HEK293T (cell line): ENCODE measurements around the gene IL1RAP.

Source experiments
- ARNT ChIP-seq: fragments of 450-650 bp; IDR thresholded peaks from 2 replicates; pipeline ENCODE4 v1.6.1; 2017; ENCODE audit warnings: mild to moderate bottlenecking
- ELF4 ChIP-seq: fragments of 450-650 bp; IDR thresholded peaks from 2 replicates; pipeline ENCODE4 v1.6.1; 2017; ENCODE audit warnings: antibody characterized with exemption
- FOXA1 ChIP-seq: fragments of 450-650 bp; IDR thresholded peaks from 2 replicates; pipeline ENCODE4 v1.6.1; 2016; ENCODE audit warnings: mild to moderate bottlenecking
- FOXK2 ChIP-seq: fragments of 450-650 bp; IDR thresholded peaks from 2 replicates; pipeline ENCODE4 v1.6.1; 2016; ENCODE audit warnings: mild to moderate bottlenecking
- SP1 ChIP-seq: fragments of 450-650 bp; IDR thresholded peaks from 2 replicates; pipeline ENCODE4 v1.6.1; 2017
- SUZ12 ChIP-seq: fragments of 450-650 bp; IDR thresholded peaks from 2 replicates; pipeline ENCODE4 v1.6.1; 2016; ENCODE audit warnings: mild to moderate bottlenecking
- TF ChIP-seq, protein P1 (sequence below): fragments of 450-650 bp; IDR thresholded peaks from 2 replicates; pipeline ENCODE4 v1.6.1; 2016

DNA sequence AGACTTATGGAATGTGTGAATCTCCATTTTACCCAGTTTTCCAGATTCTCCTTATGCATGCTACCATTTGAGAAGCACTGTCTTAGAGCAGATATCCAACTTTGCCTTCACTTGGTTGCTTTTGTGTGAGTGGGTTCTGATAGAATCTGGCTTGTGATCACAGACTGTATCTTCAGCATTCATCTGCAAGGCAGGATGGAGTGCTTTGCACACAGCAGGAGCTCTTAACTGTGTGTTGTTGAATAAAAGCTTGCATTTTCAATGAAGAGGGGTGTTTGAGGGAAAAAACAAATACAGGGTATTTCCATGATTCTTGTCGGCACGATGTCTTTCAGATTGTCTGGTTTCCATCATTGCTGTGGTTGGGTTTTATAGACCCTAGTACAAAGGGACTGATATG is 24.4 kb downstream of the IL1RAP start:
- TF ChIP-seq ARNT: no peak
- no peak for TF ChIP-seq FOXK2
- no peak for TF ChIP-seq FOXA1
- no peak for TF ChIP-seq SP1
- no peak for TF ChIP-seq SUZ12
- TF ChIP-seq, protein P1, sequence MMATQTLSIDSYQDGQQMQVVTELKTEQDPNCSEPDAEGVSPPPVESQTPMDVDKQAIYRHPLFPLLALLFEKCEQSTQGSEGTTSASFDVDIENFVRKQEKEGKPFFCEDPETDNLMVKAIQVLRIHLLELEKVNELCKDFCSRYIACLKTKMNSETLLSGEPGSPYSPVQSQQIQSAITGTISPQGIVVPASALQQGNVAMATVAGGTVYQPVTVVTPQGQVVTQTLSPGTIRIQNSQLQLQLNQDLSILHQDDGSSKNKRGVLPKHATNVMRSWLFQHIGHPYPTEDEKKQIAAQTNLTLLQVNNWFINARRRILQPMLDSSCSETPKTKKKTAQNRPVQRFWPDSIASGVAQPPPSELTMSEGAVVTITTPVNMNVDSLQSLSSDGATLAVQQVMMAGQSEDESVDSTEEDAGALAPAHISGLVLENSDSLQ: no peak
- no peak for TF ChIP-seq ELF4
